Fibroblast of peridontal ligament (primary cell): ENCODE results near the gene CDH13.

Experiments
- DNase-seq: peaks from one replicate; pipeline ENCODE4 v3.0.0-alpha.2; 2010; ENCODE audit errors: extremely low read depth

The CDH13 gene

DNA sequence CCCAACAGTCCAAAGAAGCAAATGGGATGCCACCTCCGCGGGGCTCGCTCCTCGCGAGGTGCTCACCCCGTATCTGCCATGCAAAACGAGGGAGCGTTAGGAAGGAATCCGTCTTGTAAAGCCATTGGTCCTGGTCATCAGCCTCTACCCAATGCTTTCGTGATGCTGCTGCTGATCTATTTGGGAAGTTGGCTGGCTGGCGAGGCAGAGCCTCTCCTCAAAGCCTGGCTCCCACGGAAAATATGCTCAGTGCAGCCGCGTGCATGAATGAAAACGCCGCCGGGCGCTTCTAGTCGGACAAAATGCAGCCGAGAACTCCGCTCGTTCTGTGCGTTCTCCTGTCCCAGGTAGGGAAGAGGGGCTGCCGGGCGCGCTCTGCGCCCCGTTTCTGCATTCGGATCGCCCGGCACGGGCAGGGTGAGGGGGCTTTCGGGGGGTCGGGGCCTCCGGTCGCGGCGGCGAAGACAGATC is at the start of gene CDH13:
TSS of gene CDH13 (plus strand) at position 179 of the 471 bp plus-strand sequence.
- DNase-seq = peak; percentile 61

GRCh38 chr16:82580298-82580890 is 46.4 kb upstream of the CDH13 start:
- DNase-seq = no peak

- DNase-seq = no peak
Observed at GRCh38 chr16:82582975-82583374, 43.8 kb upstream of the CDH13 start.

- DNase-seq = no peak
Observed at GRCh38 chr16:82583422-82583821, 43.3 kb upstream of the CDH13 start.

- no peak for DNase-seq
Observed at GRCh38 chr16:82584553-82585152, 42.1 kb upstream of the CDH13 start.

- DNase-seq = peak; percentile 1
Observed at GRCh38 chr16:82585675-82586074, 41.1 kb upstream of the CDH13 start.

GRCh38 chr16:82586130-82586529 is 40.6 kb upstream of the CDH13 start:
- no peak for DNase-seq

DNA sequence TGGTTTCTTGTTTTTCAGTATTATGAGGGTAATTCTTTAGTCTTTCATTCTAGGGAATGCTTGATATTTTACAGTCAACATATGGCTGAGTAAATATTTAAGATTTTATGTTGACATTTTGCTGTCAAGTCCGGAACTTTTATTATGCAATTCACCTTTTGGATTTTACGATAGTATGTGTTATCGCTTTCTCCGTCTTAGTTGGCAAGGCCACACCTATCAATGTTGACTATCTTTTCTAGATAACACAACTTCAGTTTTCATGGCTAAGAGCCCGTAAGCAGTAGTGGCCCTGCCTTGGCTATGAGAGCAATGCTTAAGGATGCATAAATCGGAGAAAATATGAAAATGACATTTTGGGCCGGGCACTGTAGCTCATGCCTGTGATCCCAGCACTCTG is 39.5 kb upstream of the CDH13 start:
- DNase-seq = no peak

- no peak for DNase-seq
Observed at GRCh38 chr16:82589407-82589806, 37.4 kb upstream of the CDH13 start.

DNA sequence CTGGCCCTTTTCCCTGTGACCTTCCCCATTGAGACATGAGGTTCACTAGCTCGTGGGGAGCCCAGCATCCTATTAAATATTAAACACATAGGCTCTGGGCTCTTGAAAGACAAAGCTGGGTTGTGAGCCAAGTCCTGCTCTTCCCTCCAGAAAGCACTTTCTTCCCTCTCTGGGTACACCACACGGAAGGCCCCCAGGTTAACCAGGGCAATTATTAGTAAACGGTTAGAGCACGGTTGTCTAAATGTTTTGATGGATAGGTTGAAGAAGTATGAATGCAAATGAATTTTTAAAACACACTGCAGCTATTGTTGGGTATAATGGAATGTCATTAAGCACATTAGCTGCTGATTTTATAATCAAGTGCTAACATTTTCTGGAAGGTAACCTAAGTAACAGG is 32.7 kb upstream of the CDH13 start:
- DNase-seq = no peak

- DNase-seq = no peak
Observed at GRCh38 chr16:82598771-82599170, 28.0 kb upstream of the CDH13 start.

DNA sequence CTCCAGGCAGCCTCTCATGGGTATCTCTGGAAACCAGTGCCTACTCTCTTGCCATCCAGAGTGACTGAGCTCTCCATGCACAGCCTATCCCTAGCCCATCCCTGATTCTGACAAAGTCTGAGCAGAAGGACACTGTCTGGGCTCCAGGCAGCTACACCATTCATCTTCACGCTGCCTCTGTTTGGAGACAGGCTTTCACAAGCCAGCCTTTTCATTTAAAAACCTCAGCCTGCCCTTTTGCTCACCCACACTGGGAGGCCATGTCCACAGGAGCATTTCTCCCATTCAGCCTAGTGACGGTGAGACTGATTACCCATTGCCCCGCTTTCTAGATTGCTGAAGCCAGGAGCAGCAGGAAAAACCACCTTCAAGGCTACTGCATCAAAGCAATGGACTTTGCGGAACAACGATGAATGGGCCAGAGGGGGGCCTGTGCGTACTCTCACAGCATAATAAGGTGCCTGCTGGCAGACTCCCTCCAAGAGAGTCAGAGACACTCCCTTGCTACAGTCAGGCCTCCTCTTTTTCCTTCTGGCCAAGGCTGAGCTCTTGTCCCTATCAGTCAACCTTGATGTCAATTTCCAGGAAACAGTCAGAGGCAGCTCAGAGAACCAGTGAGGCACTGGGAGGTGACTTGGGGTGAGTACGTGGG is 24.7 kb upstream of the CDH13 start:
- no peak for DNase-seq

DNA sequence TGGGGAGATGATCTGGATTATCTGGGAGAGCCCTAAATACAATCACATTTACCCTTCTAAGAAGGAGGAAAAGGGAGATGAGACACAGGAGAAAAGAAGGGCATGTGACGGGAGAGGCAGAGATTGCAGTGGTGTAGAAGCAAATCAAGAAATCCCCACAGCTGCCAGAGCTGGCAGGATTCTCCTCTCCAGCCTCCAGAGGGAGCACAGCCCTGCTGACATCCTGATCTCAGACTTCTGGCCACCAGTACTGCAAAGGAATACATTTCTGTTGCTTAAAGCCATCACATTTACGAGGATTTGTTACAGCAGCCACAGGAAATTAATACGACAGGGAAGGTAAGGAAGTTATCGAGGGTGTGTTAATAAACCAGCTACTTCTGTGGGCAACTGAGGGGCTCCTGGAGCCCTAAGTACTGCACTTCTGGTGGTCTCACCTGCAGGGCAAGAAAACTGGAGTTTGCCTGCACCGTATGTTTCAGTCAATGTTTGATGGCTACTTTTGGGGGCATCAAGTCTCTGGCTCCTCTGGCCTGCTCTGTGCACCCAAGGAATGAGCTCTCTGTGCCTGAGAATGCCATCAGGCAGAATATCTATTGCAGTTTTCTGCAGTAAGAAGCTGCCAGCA is 22.9 kb upstream of the CDH13 start:
- peak; percentile 69 for DNase-seq

GRCh38 chr16:82605076-82605475 is 21.7 kb upstream of the CDH13 start:
- no peak for DNase-seq

DNA sequence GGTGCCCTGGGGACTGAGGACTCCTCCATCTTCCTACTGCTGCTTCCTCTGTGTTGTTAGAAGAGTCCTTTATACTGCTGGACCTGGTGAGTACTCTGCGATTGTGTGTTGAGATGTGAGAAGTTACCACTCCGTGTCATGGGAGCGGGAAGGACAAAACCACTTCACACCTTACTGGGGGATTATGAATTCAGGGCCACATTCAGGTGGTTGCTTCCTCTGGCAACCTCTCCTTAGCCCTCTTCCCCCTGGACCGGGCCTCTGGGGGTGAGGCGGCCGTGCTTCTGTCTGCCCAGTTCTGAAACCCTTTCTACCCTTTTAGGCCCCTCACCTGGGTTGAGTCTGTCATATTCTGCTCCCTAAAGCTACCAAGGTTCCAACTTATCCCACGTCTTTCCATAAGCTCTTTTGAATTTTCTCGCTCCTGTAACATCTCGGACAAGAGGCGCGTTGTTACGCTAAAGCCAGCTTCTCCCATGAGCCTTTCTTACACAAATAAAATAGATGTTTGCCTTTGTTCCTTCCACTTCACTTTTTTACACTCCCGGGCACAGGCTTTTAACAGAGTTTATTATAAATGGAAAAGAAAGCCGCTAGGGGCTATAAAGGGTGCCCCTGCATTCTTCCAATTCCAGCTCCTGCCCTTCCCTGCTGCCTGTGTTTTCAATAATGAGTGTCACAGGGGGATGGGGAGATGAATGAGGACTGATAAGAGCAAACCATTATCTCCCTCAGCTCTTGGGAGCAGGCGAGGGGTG is 20.7 kb upstream of the CDH13 start:
- DNase-seq = no peak

DNA sequence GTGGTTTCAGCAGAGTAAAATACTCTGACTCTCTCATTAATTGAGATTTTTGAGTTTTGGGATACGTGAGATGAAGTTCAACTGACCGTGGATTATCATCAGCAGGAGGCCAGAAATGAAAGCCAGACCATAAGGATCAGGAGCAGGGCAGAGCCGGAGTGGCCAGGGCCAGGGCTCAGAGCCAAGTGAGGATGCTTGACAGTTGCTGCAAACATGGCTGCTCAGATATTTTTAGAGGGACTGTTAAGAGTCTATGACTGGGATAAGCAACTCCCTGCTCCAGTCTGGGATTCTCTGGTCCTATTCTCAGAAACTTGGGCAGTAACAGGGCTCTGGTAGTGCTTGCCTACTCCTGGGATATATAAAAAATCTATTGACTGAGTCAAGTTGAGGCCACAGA is 17.6 kb upstream of the CDH13 start:
- no peak for DNase-seq

GRCh38 chr16:82612263-82612662 is 14.5 kb upstream of the CDH13 start:
- no peak for DNase-seq

DNA sequence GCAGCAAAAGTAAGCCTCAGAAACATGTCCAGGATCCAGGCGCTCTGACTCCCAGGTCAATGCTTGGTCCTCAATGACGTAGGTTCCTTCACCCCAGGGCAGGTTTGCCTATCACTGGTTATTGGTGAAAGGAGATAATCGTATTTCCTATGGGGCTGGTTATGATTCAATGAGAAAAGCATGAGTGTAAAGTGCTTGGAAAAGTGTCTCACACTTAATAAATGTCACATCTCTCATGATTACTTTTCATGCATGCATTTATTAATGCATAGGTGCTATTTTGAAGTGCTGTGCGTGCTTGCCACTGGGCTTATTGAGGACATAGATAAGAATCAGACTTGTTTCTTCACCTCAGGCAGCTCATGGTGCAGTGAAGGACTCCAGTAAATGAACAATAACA is 10.4 kb upstream of the CDH13 start:
- no peak for DNase-seq

DNA sequence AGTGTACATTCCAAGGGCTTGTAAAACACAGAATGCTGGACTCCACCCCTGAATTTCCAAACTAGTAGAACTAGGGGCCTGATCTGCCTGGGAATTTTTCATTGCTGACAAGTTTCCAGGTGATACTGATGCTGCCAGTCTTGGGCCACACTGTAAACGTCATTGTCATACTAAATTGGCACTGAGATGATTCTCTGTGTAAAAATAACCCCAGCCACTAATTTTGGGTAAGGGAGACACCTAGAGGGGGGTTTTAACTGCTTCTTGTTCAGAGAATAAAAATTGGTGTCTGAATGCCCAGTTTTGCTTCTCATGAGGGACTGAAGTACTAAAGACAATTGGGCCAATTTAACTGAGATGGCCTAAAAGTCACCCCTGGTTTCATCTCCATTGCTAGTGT is 5.0 kb upstream of the CDH13 start:
- no peak for DNase-seq

DNA sequence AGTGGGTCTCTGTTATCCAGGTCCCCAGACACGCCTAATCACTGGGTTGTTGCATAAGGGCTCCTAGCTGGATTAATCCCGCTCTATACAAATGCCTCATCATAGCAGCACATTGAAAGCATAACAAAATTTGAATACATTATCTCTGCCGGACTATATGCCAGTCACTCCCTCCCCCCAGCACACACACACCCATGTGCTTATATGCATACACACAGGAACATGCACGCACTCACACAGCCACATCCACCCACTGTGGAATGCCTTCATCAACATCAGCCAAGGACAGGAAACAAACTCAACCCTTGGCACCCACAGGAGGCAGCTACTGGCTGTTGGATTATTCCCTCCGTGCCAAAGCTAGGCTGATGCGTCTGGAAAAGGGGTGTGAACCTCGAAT is 3.5 kb upstream of the CDH13 start:
- DNase-seq = no peak

DNA sequence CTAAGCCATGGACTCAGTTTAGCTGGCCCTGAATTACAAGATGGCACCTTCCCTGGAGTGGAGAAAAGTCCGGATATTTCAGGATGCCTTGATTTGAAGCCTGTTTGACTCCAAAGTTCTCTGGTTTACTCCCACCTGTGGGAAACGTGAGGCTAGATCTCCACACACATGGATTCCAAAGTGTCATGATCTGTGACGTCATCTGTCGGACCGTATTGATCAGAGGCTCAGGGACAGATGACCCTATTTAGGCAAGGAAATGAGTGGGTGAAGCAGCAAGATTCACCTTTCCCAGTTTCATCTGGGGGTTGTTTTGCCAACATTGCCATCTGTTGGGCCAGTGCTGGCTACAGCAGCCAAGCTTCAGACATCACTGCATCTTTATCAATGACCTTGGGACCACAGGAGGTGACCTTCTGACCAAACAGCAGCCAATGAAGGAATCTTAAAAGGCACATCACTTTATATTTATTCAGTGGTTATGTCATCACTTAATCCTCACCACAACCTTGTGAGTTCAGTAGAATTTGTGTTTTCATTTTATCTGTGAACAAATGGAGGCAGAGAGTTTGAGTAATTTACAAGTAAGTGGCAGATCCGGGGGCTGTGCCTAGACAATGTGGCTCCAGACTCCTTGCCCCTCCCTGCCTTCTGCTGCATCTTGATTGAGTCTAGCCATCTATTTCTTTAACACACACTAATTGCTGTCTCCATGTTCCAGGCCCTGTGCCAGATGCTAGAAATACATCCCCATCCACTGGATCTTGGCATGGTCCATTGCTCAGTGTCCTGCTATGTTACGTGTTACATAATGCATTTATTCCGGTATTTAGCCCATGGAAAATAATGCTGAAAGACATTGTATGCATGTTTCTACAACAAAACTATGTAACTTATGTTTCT is 1.5 kb upstream of the CDH13 start:
- DNase-seq = no peak
